ENCODE data around the gene POC5. TPM values are rescaled to one million over a fixed set of nuclear protein-coding genes. Genes with fewer than 3 reads are reported as not detected.

POC5 gene
- polyA plus RNA-seq, 3 donors, result 16.3 to 20.1 (median 19.1) TPM

DNA sequence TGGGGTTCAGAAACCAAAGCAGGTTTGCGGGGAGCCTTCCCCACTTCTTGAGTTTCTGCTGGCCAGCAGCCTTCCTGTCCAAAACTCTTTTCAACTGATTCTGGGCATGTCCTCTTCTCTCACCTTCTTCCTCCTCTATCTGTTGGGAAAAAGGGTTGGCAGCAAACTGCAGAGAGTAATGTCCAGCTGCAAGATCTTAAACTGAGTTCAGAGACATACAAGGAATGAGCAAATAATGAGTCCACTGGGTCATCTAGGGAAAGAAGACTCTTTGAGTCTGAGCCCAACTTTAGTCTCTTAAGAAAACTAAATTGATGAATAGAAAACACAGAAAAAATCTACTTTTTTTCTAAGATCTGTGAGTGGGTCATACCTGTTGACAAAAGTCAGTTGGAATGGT, 89.4 kb downstream of the POC5 start:
- DNase-seq (ENCODE audit: extremely low read depth in 1 of 11, low read depth in 9 of 11, low spot score in 4 of 11), result no peak

- DNase-seq (ENCODE audit: extremely low read depth in 1 of 11, low read depth in 9 of 11, low spot score in 4 of 11), result no peak
Measured at GRCh38 chr5:75626959-75627358, 90.3 kb downstream of the POC5 start.

Other genes starting within 250 kb of the POC5 start
- gene CERT1, start 205.8 kb downstream of the POC5 start, polyA plus RNA-seq (ENCODE audit: insufficient read length in 3 of 3), result 10 to 100 TPM; 59.5 to 68.4 (median 60.6) TPM
- 10 to 100 TPM; 24.6 to 35.1 (median 32.3) TPM for gene POLK, start 205.5 kb downstream of the POC5 start, polyA plus RNA-seq (ENCODE audit: insufficient read length in 3 of 3)
- gene ANKDD1B, start 106.0 kb downstream of the POC5 start, polyA plus RNA-seq (ENCODE audit: insufficient read length in 3 of 3), result 1 to 10 TPM; 6.7 to 8.9 (median 7.4) TPM

Measured in renal cortex interstitium (tissue), 11 donors.